Kidney epithelial cell (primary cell): ENCODE results near the gene KLHL15. TPM values are rescaled to one million over a fixed set of nuclear protein-coding genes. Genes with fewer than 3 reads are reported as not detected.

ENCODE experiments used
- DNase-seq: peaks from one replicate; pipeline ENCODE4 v3.0.0-alpha.2; 2010; ENCODE audit warnings: low read depth
- H3K27me3 ChIP-seq: 2 replicates; pipeline ENCODE4 v1.6.0; 2011; ENCODE audit warnings: low read length; ENCODE audit not compliant: control insufficient read depth, insufficient read depth
- H3K36me3 ChIP-seq: 2 replicates; pipeline ENCODE4 v1.5.1; 2011; ENCODE audit warnings: low read length; ENCODE audit not compliant: control insufficient read depth, insufficient read depth
- H3K4me3 ChIP-seq: 2 replicates; pipeline ENCODE4 v1.5.1; 2011; ENCODE audit warnings: low read depth, mild to moderate bottlenecking, control low read depth, low read length
- CTCF ChIP-seq: IDR thresholded peaks from 2 replicates; pipeline ENCODE4 v1.5.1; 2011; ENCODE audit warnings: mild to moderate bottlenecking, moderate library complexity, low read length, control low read depth, inconsistent platforms; ENCODE audit not compliant: insufficient read depth, poor library complexity, severe bottlenecking
- total RNA-seq: library from RNA; depleted of rRNA; stranded (reverse); fragments of >200 nt; gene quantifications from 2 replicates; pipeline ENCODE4 v1.2.3, GENCODE V29; 2015

Gene KLHL15
- total RNA-seq, 1 donor from 2014 or later: 4.6 TPM

DNA sequence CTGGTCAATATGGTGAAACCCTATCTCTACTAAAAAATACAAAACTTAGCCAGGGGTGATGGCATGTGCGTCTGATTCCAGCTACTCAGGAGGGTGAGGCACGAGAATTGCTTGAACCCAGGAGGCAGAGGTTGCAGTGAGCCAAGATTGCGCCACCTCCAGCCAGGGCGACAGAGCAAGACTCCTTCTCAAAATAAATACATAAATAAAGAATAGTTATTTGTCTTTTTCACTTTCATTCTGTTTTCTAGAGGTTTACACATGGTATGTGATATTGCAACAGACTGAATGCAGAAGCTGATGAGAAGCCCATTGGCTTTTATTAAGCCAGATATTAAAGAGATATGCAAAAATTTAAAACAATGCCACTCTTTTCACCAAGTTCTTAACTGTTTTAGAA is 8.2 kb downstream of the KLHL15 start:
- Histone ChIP-seq H3K36me3 (no peaks in the 10 kb centered on the region), H3K4me3 (no peak overlapping the region), H3K27me3 (no peaks in the 10 kb centered on the region)
- no peak for DNase-seq
- no peak for TF ChIP-seq CTCF

- no peaks in the 10 kb centered on the region for H3K27me3 ChIP-seq
- no peak for DNase-seq
- TF ChIP-seq CTCF: no peak
- H3K36me3 ChIP-seq: no peaks in the 10 kb centered on the region
- no peak overlapping the region for H3K4me3 ChIP-seq
Measured at GRCh38 chrX:24017674-24018073, 9.3 kb downstream of the KLHL15 start.

DNA sequence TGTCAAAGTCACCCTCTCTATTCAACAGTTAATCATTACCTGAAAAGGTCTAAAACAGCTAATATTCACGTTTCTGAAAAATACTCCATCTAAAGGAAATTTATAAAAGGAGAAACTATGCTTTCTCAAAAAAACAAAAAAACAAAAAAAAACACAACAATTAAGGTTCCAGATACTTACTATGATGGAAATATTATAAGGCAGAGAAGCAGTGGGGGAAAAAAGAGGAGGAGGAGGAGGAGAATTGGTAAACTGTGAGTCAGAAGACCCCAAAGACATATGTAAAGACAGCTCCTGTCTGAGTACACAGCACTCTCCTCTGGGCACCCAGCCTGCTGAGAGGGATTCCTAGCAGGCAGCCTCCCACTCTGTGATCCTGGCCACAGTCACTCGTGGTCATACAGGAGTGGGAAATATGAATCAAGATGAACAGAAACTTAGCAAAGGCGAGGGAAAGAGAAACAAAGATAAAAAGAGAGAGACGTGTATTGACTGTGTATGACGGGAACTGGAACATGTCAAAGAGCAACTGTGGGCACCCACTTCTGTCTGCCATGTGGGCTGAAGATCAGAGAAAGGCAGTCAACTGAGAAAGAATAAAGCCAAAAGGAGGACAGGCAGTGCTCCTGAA is 12.5 kb downstream of the KLHL15 start:
- no peak overlapping the region for H3K4me3 ChIP-seq
- no peaks in the 10 kb centered on the region for H3K27me3 ChIP-seq
- no peak for TF ChIP-seq CTCF
- no peak for DNase-seq
- H3K36me3 ChIP-seq: no peaks in the 10 kb centered on the region

DNA sequence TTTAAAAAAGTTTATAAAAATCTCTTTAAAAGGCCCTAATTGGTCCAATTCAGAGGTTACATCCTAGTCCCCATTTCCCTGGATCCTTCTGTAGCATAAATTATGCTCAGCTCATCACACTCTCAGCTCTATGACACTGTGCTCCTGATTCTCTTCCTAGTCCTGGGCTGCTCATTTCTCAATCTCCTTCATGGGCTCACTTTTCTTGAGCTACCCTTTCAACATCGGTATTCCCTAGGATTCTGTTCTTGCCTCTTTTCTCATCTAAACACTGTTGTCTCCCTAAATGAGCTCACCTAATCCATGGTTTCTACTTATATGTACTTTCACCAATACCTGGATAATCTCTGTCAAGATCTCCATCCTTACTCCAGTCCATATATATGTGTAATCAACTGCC is 14.7 kb downstream of the KLHL15 start:
- no peak for DNase-seq
- no peak for TF ChIP-seq CTCF
- H3K36me3 ChIP-seq: no peaks in the 10 kb centered on the region
- H3K4me3 ChIP-seq: no peak overlapping the region
- no peaks in the 10 kb centered on the region for H3K27me3 ChIP-seq

- H3K27me3 ChIP-seq: no peaks in the 10 kb centered on the region
- H3K4me3 ChIP-seq: no peak overlapping the region
- TF ChIP-seq CTCF: no peak
- no peak for DNase-seq
- no peaks in the 10 kb centered on the region for H3K36me3 ChIP-seq
Measured at GRCh38 chrX:24005867-24006266, 21.1 kb downstream of the KLHL15 start.

GRCh38 chrX:24005028-24005427 is 22.0 kb downstream of the KLHL15 start:
- H3K4me3 ChIP-seq: no peak overlapping the region
- no peaks in the 10 kb centered on the region for H3K27me3 ChIP-seq

More at GRCh38 chrX:24005028-24005427, 22.0 kb downstream of the KLHL15 start:
- no peaks in the 10 kb centered on the region for H3K36me3 ChIP-seq
- no peak for DNase-seq
- no peak for TF ChIP-seq CTCF
